Measurements from ENCODE around the gene KCP. TPM values are rescaled to one million over a fixed set of nuclear protein-coding genes. Genes with fewer than 3 reads are reported as not detected.

KCP gene
- total RNA-seq, 2 experiments from 2014 or later = 0.11 TPM; not detected in 1

DNA sequence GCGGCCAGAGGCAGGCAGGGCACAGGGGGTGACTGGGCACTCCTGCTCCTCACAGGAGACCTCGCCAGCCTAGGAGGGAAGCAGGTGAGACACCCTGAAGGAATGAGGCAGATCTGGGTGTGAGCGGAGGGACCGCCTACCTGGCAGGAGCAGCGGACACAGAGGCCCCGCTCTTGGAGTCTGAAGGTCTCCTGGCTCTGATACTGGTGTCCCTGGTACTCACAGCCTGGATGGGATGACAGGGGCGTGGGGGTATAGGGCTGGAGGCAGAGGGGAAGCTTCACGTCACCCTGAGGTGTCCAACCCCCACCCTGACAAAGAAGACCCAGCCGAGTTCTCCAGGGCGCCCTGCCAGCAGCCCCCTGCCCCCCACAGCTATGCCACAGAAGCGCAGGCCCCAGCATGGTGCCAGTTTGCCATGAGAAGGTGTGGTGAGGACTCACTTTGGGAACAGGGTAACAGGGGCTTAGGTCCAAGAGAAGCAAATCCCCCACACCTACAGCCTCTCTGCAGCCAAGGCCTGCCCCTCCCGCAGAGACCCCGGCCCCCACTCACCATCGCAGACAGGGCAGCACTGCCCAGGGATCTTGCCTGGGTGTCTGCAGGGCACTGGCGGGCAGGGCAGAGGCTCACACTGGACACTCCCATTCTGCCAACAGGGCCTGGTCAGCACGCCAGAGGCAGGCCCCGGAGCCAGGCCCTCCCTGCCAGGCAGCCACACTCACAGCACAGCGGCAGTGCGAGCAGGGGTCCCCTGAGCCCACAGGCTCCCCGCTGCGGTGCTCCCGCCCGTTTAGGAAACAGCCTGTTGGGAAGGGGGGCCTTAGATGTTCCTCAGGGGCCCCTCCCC lies 17.0 kb downstream of the KCP start:
- CTCF ChIA-PET = no interaction called here
- no peak overlapping the region for H3K27ac Mint-ChIP-seq

DNA sequence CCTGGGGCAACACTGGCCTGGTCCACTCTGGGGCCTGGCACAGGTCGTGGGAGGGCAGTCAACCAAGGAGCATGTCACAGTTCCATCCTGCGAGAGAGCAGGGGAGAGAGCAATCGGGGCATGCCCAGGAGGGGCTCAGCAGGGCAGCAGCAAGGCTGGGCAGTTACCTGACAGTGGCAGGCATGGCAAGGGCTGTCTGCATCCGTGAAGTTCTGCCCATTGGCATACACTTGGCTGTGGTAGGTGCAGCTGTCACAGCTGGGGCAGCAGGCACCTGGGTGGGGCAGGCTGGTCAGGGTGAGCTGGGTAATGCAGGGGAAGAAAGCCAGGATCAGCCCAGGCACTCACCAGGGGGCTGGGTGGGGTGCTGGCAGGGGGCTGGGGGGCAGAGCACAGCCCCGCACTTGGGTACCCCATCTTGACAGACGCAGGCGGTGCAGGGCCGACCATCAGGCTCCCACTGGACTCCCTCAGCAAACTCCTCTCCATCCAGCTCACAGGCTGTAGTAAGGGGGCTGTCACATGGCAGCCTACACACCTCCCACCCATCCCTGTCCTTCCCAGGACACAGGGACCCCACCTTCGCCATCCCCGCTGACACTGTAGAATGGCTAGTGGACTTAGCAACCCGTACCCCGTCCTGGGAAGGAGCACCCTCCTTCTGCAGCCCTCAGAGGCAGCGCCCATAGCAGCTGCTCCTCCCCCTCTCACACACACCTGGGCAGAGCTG lies 17.8 kb downstream of the KCP start:
- POLR2A ChIA-PET = no interaction called here
- peaks cover 15% of the 10 kb centered on the region for H3K27me3 Mint-ChIP-seq
- DNase-seq (no peak), ATAC-seq (ENCODE audit: poor library complexity) (no peak)
- TF ChIP-seq, protein P1, sequence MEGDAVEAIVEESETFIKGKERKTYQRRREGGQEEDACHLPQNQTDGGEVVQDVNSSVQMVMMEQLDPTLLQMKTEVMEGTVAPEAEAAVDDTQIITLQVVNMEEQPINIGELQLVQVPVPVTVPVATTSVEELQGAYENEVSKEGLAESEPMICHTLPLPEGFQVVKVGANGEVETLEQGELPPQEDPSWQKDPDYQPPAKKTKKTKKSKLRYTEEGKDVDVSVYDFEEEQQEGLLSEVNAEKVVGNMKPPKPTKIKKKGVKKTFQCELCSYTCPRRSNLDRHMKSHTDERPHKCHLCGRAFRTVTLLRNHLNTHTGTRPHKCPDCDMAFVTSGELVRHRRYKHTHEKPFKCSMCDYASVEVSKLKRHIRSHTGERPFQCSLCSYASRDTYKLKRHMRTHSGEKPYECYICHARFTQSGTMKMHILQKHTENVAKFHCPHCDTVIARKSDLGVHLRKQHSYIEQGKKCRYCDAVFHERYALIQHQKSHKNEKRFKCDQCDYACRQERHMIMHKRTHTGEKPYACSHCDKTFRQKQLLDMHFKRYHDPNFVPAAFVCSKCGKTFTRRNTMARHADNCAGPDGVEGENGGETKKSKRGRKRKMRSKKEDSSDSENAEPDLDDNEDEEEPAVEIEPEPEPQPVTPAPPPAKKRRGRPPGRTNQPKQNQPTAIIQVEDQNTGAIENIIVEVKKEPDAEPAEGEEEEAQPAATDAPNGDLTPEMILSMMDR (IDR thresholded peaks at IDR 0.05) = no peak
- H3K27ac ChIP-seq (ENCODE audit: low read depth in 1 of 2, low read length in 2 of 2) = no peak overlapping the region
- H3K4me1 Mint-ChIP-seq (ENCODE audit: low read depth) = no peaks in the 10 kb centered on the region
- H3K36me3 ChIP-seq (ENCODE audit: insufficient read depth, low read length) = no peaks in the 10 kb centered on the region
- H3K9me3 ChIP-seq (ENCODE audit: control insufficient read depth in 1 of 2, insufficient read depth in 1 of 2, low read length in 2 of 2) = peaks cover 0 to 9% of the 10 kb centered on the region in 2 experiments
- H3K4me3 Mint-ChIP-seq = no peak overlapping the region
- H3K9me3 Mint-ChIP-seq = no peaks in the 10 kb centered on the region
- H3K4me1 ChIP-seq (ENCODE audit: insufficient read depth, low read length) = peaks cover 7% of the 10 kb centered on the region
- H3K27me3 ChIP-seq (ENCODE audit: control insufficient read depth in 1 of 2, insufficient read depth in 2 of 2, low read length in 2 of 2) = peaks cover 20 to 30% of the 10 kb centered on the region in 2 experiments
- intact Hi-C loops (cut with DNase I, micrococcal nuclease) = no loop called here
- CTCF ChIA-PET = no interaction called here
- H3K4me3 ChIP-seq (ENCODE audit: low read length) = no peak overlapping the region
- H3K27ac Mint-ChIP-seq = no peak overlapping the region
- H3K36me3 Mint-ChIP-seq (ENCODE audit: low read depth) = no peaks in the 10 kb centered on the region

More for the DNA sequence above, 17.0 kb downstream of the KCP start:
- Mint-ChIP-seq H3K36me3 (ENCODE audit: low read depth) (no peaks in the 10 kb centered on the region), H3K4me3 (no peak overlapping the region), H3K27me3 (peaks cover 15% of the 10 kb centered on the region), H3K9me3 (no peaks in the 10 kb centered on the region), H3K4me1 (ENCODE audit: low read depth) (no peaks in the 10 kb centered on the region)
- Histone ChIP-seq H3K27me3 (ENCODE audit: control insufficient read depth in 1 of 2, insufficient read depth in 2 of 2, low read length in 2 of 2) (peaks cover 18 to 22% of the 10 kb centered on the region in 2 experiments), H3K27ac (ENCODE audit: low read depth in 1 of 2, low read length in 2 of 2) (no peak overlapping the region), H3K36me3 (ENCODE audit: insufficient read depth, low read length) (no peaks in the 10 kb centered on the region), H3K4me3 (ENCODE audit: low read length) (no peak overlapping the region), H3K4me1 (ENCODE audit: insufficient read depth, low read length) (peaks cover 7% of the 10 kb centered on the region), H3K9me3 (ENCODE audit: control insufficient read depth in 1 of 2, insufficient read depth in 1 of 2, low read length in 2 of 2) (peaks cover 0 to 9% of the 10 kb centered on the region in 2 experiments)
- ATAC-seq (ENCODE audit: poor library complexity) (no peak), DNase-seq (no peak)
- POLR2A ChIA-PET = no interaction called here
- intact Hi-C loops (cut with DNase I, micrococcal nuclease) = no loop called here
- TF ChIP-seq, protein P1 (IDR thresholded peaks at IDR 0.05) = no peak

DNA sequence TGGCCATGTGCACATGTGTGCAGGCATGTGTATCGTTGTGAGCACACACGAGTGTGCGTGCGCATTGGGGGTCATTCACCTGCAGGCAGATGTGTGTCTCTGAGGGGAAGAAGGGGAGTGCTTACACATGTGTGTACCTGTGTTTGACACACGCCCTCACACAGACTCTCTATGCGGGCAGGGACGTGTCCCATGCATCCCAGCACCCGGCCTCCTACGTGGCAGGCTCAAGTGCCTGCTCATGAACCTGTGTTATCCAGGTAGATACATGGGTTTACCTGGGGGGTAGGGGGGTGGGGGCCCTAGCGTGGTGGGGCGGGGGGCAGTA lies 18.6 kb downstream of the KCP start:
- Histone ChIP-seq H3K4me3 (ENCODE audit: low read length) (no peak overlapping the region), H3K36me3 (ENCODE audit: insufficient read depth, low read length) (no peaks in the 10 kb centered on the region), H3K4me1 (ENCODE audit: insufficient read depth, low read length) (peaks cover 7% of the 10 kb centered on the region), H3K27ac (ENCODE audit: low read depth in 1 of 2, low read length in 2 of 2) (no peak overlapping the region), H3K9me3 (ENCODE audit: control insufficient read depth in 1 of 2, insufficient read depth in 1 of 2, low read length in 2 of 2) (peaks cover 0 to 9% of the 10 kb centered on the region in 2 experiments), H3K27me3 (ENCODE audit: control insufficient read depth in 1 of 2, insufficient read depth in 2 of 2, low read length in 2 of 2) (peaks cover 22 to 33% of the 10 kb centered on the region in 2 experiments)
- CTCF ChIA-PET = no interaction called here
- Mint-ChIP-seq H3K27me3 (peaks cover 15% of the 10 kb centered on the region), H3K9me3 (no peaks in the 10 kb centered on the region), H3K4me3 (no peak overlapping the region), H3K36me3 (ENCODE audit: low read depth) (no peaks in the 10 kb centered on the region), H3K4me1 (ENCODE audit: low read depth) (no peaks in the 10 kb centered on the region), H3K27ac (no peak overlapping the region)
- intact Hi-C loops (cut with DNase I, micrococcal nuclease) = no loop called here
- ATAC-seq (ENCODE audit: poor library complexity) (no peak), DNase-seq (no peak)
- POLR2A ChIA-PET = interaction anchor here (0.5 kb wide), 1 partner anchor 1119 kb away, joined by 3 read pairs; no protein-coding TSS in a partner anchor
- TF ChIP-seq, protein P1 (IDR thresholded peaks at IDR 0.05) = no peak

All from CD4-positive, alpha-beta T cell (primary cell).